ENCODE results near the gene CSAG2.

Gene CSAG2

GRCh38 chrX:152658302-152658701 lies 50.8 kb downstream of the CSAG2 start:
- DNase-seq, result no peak

All from activated CD4-positive, CD25-positive, alpha-beta regulatory T cell treated with anti-CD3 and anti-CD28 coated beads, Interleukin-2, amount 50 U/mL, for 72 hours (primary cell).